Cortex of kidney (tissue), 1 donor: Measurements from ENCODE around the gene ANKRD44.

Experiments
- DNase-seq: peaks from one replicate; lab custom pipeline; 2025; lab: John Stamatoyannopoulos, UW

ANKRD44 gene

GRCh38 chr2:197113275-197113711, 197.3 kb downstream of the ANKRD44 start:
- no peak for DNase-seq

GRCh38 chr2:197109326-197109725, 201.3 kb downstream of the ANKRD44 start:
- no peak for DNase-seq

GRCh38 chr2:197108758-197109157, 201.8 kb downstream of the ANKRD44 start:
- DNase-seq: no peak

DNA sequence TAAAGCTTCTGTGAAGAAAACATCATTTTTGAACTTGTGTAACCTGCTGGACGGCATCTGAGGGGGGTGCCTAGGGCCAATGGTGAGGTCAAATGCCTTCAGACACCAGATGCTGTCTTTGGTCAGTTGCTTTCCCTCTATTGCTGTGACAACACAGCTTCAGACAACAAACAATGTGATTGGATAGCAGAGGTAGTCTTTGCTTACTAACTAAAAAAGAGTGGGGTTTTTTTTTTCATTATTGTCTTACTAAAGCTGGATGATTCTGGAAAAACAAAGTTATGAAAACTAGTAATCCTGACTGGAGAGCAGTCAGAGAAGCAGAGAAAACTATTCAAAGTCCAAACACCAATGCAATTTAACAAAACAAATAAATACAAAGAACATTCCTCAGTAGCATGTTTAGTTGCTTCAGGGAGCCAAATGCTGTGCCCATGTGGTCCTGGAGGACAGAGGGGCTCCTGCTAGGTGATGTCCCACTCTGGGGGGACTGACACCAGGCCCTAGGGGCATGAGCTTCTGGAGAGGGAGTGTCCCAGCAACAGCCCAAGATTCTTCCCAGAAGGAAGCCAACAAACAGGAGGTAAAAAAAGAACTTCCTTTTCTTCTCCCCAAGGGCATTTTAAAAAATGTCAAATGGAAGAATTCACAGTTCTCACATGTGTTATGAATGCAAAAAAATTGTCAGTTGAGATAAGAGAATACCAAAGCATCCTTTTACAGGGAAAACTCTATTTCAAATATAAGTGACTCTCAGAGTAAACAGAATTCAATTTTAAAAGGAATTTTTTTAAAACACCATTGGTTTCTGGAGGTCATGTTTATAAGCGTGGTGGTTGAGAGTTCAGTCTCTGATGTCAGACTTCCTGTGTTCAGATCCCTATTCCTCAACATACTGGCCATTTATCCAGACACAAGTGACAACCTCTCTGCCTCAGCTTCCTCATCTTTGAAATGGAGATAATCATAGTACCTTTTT, 203.0 kb downstream of the ANKRD44 start:
- DNase-seq: no peak

DNA sequence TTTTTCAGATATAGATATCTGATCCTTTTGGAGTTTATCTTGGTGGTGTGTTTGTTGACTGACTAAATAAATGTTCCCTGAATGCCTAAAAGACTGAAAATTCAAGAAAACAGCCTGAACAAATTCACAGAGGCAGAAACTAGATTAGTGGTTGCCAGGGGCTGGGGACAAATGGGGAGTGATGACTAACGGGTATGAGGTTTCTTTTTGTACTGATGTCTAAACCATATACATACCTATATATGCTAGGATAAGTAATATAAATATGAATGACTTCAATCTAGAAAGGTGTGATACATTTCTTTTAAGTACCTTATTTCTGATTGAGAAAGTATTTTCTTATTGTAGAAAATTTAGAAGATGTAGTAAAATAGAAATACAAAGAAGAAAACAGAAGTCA, 207.2 kb downstream of the ANKRD44 start:
- no peak for DNase-seq

GRCh38 chr2:197102231-197102630, 208.3 kb downstream of the ANKRD44 start:
- no peak for DNase-seq

DNA sequence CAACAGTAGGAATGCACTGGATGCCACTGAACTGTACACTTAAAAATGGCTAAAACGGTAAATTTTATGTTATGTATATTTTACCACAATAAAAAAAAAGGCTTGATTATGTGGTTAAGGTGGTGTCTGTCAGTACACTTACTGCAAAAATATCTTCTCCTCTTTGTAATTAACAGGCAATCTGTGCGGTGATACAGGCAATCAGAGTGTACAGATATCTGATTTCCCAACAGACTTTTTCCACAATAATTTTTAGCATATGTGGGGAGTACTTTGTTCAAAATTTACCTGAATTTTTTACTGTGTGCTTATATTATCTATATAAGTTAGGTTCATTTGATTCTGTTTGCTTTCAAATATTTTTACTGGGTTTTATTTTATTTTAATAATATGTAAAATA, 209.1 kb downstream of the ANKRD44 start:
- DNase-seq: no peak

DNA sequence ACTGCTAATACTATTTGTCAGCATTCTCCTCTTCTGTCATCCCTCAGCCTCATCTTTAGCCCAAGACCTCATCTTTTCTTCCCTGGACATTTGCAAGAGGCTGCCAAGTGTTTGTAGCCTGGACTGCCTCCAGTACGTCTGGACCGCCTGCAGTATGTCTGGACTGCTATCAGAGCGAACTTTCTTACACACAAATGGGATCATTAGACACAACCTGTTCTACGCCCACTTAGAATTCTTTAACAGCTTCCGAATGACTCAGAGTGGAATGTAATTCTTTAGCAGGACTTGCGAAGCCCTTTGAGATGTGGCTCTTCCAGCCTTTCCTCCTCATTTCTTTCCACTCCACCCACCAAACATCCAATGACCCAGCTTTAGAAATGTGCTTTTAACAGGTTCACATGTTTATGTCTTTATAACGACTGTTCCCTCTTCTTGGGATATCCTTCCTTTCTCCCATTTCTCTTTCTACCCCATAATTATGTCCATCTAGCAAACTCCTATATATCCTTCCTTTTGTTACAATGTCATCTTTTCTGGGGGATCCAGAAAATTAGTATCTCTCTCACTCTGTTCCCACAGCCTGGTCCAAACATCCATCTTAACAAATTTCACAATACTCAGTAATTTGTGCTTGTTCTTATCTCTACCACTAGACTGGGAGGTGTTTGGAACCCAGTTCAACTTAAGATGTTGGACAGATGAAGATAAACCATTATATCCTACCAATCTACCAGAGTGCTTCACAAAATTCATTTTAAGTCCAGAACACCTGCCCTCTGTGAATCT, 212.8 kb downstream of the ANKRD44 start:
- no peak for DNase-seq

- no peak for DNase-seq
These were observed 213.9 kb downstream of the ANKRD44 start for GRCh38 chr2:197096649-197097048.

DNA sequence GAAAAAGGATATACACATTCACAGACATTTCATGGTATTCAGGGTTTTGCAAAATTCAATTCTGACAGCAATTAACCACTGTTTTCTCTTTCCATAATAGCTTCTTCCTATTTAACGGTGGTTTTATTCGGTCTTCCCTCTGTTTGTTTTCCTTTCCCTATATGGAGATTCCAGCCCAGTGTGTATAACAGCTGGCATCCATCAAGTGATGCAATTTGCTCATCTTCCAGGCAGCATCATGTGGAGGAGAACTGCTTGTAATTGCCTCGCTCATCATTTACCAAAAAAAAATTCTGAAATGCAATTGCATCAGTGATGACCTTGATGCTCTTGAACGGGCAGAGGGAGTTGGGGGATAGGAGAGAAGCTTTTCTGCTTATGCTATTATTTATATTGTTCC, 218.1 kb downstream of the ANKRD44 start:
- no peak for DNase-seq

- no peak for DNase-seq
These were observed 219.7 kb downstream of the ANKRD44 start for GRCh38 chr2:197090742-197091367.

- DNase-seq: no peak
These were observed 220.9 kb downstream of the ANKRD44 start for GRCh38 chr2:197089655-197090054.

DNA sequence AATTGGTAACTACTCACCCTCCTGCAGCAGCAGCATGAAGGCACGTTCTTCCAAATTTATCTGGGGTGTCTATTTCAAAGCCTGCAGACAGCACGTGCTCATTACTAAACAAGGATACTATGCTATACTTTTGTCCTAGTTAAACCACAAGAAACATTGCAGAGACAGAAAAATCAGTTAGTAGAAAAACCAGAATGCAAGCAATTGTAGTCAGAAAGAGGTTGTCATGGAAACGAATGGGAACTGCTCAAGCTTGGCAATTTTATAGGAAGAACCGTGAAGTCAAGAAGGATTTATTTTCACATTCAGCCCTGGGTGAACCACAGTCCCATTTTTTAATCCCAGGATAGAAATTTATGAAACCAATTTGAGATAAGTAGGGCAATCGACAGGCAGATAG, 221.9 kb downstream of the ANKRD44 start:
- no peak for DNase-seq

GRCh38 chr2:197086500-197086899, 224.1 kb downstream of the ANKRD44 start:
- DNase-seq: no peak

GRCh38 chr2:197085665-197086064, 224.9 kb downstream of the ANKRD44 start:
- DNase-seq: no peak

DNA sequence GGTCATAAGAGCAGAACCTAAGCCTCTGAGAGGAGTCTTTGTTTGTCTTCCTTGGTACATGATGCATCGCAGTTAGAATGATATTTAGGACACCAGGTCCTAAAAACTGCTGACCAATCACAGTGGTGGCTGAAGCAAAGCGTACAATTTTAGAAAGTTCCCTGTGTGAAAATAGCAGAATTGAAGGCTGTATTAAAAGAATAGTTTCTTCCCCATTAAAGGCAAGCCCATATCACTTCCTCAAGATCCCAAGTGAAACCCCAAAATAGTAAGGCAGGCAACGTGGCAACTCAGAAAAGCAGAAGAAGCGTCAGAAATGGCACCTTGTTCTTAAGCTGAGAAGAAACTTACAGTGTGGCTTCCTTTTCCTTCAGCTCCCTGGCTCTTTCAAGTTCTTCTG, 229.3 kb downstream of the ANKRD44 start:
- DNase-seq: no peak

DNA sequence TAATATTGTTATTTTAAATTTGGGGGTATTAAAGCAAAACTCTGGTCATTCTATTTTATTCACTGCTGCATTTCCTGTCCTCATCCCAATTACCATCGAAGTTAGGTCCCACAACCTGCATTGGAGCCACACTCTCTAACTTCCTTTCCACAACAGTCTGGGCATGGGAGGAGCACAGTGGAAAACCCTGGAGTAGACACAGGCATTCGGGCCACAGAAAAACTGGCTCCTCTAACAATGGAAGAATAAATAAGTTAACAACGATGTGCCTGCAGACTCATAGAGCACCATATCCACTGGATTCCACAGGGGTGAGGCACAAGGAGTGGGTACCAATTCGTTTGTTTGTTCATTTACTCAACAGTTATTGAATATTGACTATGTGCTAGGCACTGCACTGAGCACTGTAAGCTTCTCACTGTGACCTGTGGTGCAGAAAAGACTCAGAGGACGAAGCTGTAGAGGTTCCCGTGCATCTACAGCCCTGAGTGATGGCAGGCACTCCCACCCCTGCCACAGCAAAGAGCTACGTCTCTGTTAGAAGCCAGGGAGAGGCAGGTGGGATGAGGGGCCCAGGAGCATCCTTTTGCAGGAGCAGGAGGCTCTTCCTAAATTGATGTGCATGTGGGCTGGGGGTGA, 229.9 kb downstream of the ANKRD44 start:
- DNase-seq: no peak

DNA sequence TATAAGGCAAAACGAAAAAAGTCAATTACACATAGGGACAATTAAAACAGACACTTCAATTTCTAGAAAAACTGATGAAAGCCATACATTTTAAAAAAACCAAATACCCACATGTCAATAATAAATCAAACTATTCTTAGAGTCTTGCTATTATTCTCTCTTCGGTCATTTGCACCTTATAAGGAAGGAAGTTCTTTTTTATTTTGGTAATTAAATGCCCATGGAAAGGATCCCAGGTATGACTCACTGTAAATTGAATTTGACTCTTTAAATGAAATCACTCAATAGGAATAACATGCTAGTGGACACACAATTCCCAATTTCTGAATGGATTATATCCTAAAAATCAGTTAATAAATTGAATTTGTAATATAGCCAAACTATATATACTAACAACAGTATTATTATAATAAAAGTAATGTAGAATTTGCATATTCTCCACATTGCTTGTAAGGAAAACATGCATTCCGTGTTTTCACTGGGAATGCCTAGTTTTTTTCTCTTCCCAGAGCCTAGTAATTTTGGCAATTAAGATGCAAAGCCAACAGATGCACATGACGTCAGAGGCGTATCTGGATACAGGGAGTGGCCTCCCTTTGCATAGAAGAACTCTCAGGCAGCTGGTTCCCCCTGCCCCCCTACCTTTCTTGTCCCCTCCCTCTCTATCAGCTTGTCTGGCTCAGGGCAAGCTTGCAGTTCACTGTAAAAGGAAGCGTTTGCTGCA, 230.6 kb downstream of the ANKRD44 start:
- DNase-seq: no peak

DNA sequence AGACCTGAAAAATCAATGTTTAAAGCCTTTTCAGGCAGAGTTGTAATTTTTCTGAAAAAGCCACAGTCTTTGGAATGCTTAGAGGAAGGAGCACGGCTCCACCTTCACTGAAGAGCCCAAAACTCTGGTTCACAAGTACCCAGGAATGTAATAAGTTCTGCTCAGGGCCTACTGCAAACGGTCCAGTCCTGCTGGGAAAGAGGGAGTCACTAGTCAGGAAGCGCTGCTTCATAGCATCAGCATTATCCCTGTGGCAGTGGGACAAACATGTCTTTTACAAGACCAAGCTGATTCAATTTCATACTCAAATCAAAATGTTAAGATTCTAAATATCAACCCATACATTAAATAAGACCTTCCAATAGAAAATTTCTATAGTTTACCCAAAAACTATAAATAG, 231.2 kb downstream of the ANKRD44 start:
- DNase-seq: no peak

GRCh38 chr2:197078535-197078934, 232.0 kb downstream of the ANKRD44 start:
- no peak for DNase-seq

DNA sequence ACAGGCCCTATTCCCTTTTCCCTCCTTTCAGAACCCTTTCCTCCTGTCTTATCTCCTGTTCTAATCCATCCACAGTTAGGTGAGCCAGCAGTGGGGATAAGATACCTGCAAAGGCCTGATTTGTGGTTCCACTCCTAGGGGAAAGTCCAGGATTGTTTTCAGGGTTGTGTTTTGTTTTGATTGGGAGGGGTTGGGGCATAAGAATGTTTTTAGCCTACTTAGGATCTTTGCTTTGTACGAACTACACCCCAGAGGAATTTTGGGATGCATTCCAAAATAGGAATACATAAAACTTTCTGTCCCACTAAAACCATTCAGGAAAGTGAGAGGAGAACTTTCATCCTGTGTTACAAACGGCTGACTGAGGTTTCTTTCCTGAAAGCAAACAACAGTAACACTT, 233.2 kb downstream of the ANKRD44 start:
- no peak for DNase-seq
